HFFc6 (cell line): ENCODE data around the gene PTDSS2. TPM values are rescaled to one million over a fixed set of nuclear protein-coding genes. Genes with fewer than 3 reads are reported as not detected.
A peak's percentile ranks its signal among the peaks of the same experiment; 100 is the strongest.

Source experiments
- DNase-seq: peaks from one replicate; pipeline ENCODE4 v3.0.0-alpha.2; 2018
- H3K27ac Mint-ChIP-seq: 2 replicates; pipeline ENCODE4 v1.8.0; 2020; ENCODE audit warnings: mild to moderate bottlenecking, mixed read lengths
- H3K27me3 Mint-ChIP-seq: 2 replicates; pipeline ENCODE4 v1.8.0; 2021; ENCODE audit warnings: mild to moderate bottlenecking, moderate library complexity, mixed read lengths; ENCODE audit not compliant: insufficient read depth
- H3K36me3 Mint-ChIP-seq: 2 replicates; pipeline ENCODE4 v1.8.0; 2021; ENCODE audit warnings: low read depth, mixed read lengths
- H3K4me1 Mint-ChIP-seq: 2 replicates; pipeline ENCODE4 v1.8.0; 2020; ENCODE audit warnings: low read depth, mixed read lengths
- H3K4me3 Mint-ChIP-seq: 2 replicates; pipeline ENCODE4 v1.8.0; 2020; ENCODE audit warnings: mild to moderate bottlenecking, moderate library complexity, mixed read lengths
- H3K9me3 Mint-ChIP-seq: 2 replicates; pipeline ENCODE4 v1.8.0; 2020; ENCODE audit warnings: mild to moderate bottlenecking, mixed read lengths
- total RNA-seq, 6 experiments: library from RNA; stranded (reverse); fragmentation: NEBNext Ultra II Directional; extraction: Animal tissue kit (Norgen Biotek cat#: 25700); gene quantifications; 2 replicates in 1 of 6; 3 replicates in 5 of 6; pipeline ENCODE4 v1.2.3, GENCODE V29; 2021
- TF ChIP-seq, protein P1 (sequence below): fragments of 200-600 bp; sonication (generic); IDR thresholded peaks from 2 replicates; pipeline ENCODE4 v1.5.0; 2021; ENCODE audit warnings: antibody characterized with exemption, mild to moderate bottlenecking

The PTDSS2 gene
- total RNA-seq, 6 experiments from 2014 or later, result 23.3 to 34.5 (median 27.2) TPM

DNA sequence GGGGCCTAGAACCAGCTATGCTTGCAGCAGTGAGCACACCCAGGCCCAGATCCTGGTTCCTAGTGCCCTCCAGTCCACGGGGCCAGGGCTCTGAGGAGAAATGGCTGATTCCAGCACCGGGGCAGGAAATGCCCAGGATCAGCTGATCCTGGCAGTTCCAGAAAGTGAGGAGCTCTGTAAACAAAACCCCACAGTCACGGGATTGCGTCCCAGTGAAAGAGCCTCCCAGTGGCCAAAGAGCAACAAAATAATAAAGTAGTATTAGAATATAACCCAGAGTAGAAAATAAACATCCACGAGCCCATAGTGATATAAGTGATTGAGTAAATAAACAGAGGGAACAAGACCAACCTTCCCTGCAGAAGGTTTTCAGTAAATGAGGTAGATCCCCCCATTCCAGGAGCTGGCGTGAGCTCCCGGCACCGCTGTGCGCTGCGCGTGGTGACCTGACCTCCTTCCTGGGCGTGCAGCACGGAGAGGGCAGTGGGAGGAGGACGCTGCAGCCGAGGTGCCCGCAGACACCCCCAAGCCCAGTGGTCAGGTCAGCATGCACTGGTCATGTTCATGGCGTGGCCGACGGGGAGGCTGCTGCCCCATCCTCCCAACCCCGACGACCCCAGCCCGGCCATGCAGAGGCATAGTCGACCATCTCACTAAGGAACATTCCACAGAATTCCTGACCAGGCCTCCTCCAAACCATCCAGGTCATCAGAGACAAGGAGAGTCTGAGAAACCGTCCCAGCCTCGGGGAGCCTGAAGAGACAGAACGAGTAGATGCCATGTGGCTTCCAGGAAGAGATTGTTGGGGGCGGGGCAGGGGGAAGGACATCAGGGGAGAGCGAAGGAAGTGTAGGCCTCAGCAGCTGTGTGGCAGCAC, 19.8 kb downstream of the PTDSS2 start:
- H3K9me3 Mint-ChIP-seq, result no peaks in the 10 kb centered on the region
- peak; percentile 68 for DNase-seq
- no peaks in the 10 kb centered on the region for H3K27me3 Mint-ChIP-seq
- peak overlapping the region; percentile 95 for H3K27ac Mint-ChIP-seq
- no peaks in the 10 kb centered on the region for H3K36me3 Mint-ChIP-seq
- peaks cover 20% of the 10 kb centered on the region for H3K4me1 Mint-ChIP-seq
- TF ChIP-seq, protein P1, sequence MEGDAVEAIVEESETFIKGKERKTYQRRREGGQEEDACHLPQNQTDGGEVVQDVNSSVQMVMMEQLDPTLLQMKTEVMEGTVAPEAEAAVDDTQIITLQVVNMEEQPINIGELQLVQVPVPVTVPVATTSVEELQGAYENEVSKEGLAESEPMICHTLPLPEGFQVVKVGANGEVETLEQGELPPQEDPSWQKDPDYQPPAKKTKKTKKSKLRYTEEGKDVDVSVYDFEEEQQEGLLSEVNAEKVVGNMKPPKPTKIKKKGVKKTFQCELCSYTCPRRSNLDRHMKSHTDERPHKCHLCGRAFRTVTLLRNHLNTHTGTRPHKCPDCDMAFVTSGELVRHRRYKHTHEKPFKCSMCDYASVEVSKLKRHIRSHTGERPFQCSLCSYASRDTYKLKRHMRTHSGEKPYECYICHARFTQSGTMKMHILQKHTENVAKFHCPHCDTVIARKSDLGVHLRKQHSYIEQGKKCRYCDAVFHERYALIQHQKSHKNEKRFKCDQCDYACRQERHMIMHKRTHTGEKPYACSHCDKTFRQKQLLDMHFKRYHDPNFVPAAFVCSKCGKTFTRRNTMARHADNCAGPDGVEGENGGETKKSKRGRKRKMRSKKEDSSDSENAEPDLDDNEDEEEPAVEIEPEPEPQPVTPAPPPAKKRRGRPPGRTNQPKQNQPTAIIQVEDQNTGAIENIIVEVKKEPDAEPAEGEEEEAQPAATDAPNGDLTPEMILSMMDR, result peak; percentile 64
- H3K4me3 Mint-ChIP-seq, result peak overlapping the region; percentile 82

DNA sequence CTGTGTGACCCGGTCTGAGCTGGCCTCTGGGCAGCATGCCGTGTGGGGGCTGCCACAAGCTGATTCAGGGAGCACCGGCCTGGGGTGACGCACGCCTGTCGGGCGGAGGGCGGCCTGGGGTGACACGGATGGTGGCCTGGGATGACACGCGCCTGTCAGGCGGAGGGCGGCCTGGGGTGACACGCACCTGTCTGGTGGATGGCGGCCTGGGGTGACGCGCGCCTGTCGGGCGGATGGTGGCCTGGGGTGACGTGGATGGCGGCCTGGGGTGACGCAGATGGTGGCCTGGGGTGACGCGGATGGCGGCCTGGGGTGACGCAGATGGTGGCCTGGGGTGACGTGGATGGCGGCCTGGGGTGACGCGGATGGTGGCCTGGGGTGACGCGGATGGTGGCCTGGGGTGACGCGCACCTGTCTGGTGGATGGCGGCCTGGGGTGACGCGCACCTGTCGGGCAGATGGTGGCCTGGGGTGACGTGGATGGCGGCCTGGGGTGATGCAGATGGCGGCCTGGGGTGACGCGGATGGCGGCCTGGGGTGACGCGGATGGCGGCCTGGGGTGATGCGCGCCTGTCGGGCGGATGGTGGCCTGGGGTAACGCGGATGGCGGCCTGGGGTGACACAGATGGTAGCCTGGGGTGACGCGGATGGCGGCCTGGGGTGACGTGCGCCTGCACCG, 21.5 kb downstream of the PTDSS2 start:
- Mint-ChIP-seq H3K27ac (no peak overlapping the region), H3K4me1 (peaks cover 20% of the 10 kb centered on the region), H3K36me3 (no peaks in the 10 kb centered on the region), H3K4me3 (no peak overlapping the region), H3K9me3 (no peaks in the 10 kb centered on the region), H3K27me3 (no peaks in the 10 kb centered on the region)
- no peak for DNase-seq
- TF ChIP-seq, protein P1, result no peak

DNA sequence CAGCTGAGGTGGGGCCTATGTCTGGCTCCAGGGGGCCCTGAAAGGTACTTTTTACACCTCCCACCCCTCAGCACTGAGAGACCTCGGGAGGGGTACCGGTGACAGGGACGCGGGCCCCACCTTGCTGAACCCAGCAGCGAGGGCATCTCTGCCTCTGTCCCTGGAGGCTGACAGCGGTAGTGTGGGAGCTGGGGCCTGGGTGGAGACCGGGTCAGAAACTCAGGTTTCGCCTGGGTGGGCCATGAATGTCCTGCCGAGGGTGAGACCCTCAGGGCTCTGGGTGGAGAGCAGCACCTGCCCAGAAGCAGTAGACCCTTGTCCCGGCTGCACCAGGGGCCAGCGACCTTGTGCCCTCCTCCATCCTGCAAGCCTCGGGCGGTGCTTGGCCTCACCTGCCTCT, 22.2 kb downstream of the PTDSS2 start:
- Mint-ChIP-seq H3K4me3 (no peak overlapping the region), H3K36me3 (no peaks in the 10 kb centered on the region), H3K9me3 (no peaks in the 10 kb centered on the region)

DNA sequence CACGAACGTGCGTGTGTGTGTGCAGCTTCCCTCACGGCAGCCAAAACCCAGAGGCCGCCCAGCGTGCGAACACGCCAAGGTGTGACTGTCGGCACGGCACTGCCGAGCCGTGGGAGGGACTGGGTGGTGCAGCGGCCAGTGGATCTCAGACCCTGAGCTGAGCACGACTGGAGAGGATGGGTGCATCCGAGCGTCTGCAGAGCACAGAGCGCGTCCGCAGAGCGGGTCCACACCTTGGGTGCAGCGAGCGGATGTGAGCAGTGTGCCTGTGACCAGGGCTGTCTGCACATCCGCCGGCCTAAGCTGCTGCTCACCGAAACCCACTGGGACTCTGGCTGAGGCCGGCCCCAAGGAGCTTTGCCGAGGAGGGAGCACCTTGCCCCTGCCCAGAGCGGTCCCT, 22.7 kb downstream of the PTDSS2 start:
- peaks cover 20% of the 10 kb centered on the region for H3K4me1 Mint-ChIP-seq

More for the DNA sequence above, 22.2 kb downstream of the PTDSS2 start:
- TF ChIP-seq, protein P1, result peak; percentile 26; the same call in 1 of the 2 replicates
- H3K27me3 Mint-ChIP-seq, result no peaks in the 10 kb centered on the region
- DNase-seq, result no peak
- peaks cover 20% of the 10 kb centered on the region for H3K4me1 Mint-ChIP-seq
- H3K27ac Mint-ChIP-seq, result no peak overlapping the region

DNA sequence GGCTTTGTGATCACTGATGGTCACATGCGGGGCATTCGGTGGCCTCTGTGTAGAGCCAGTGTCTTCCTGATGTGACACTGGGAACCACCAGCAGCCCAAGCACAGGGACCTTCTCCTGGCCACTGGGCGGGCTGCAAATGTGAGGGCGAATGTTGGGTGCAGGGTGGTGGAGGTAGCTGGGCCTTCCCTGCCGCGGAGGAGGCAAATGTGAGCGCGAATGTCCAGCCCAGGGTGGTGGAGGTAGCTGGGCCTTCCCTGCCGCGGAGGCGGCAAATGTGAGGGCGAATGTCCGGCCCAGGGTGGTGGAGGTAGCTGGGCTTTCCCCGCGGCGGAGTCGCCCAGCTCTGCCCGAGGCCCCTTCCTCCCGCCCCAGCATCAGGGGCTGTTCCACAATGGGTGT, 23.3 kb downstream of the PTDSS2 start:
- Mint-ChIP-seq H3K4me3 (no peak overlapping the region), H3K4me1 (peaks cover 15% of the 10 kb centered on the region), H3K27me3 (no peaks in the 10 kb centered on the region), H3K27ac (no peak overlapping the region), H3K9me3 (no peaks in the 10 kb centered on the region), H3K36me3 (no peaks in the 10 kb centered on the region)
- DNase-seq, result no peak
- TF ChIP-seq, protein P1, result no peak

More for the DNA sequence above, 22.7 kb downstream of the PTDSS2 start:
- DNase-seq, result no peak
- Mint-ChIP-seq H3K9me3 (no peaks in the 10 kb centered on the region), H3K27ac (no peak overlapping the region), H3K36me3 (no peaks in the 10 kb centered on the region), H3K27me3 (no peaks in the 10 kb centered on the region), H3K4me3 (no peak overlapping the region)
- TF ChIP-seq, protein P1, result no peak
